OCI-LY3 (cell line): ENCODE results near the gene FSTL4.

Experiments used
- H2AFZ ChIP-seq: fragments of 200-600, 300-600 bp; shearing (Covaris generic); 2 replicates; pipeline ENCODE4 v1.6.0; 2014; ENCODE audit warnings: antibody characterized with exemption, low read depth, low read length
- H3K27ac ChIP-seq: fragments of 200-600, 300-600 bp; sonication (generic); 2 replicates; pipeline ENCODE4 v1.5.1; 2014; ENCODE audit warnings: mild to moderate bottlenecking, low read length, moderate library complexity, mixed read lengths
- H3K27me3 ChIP-seq: fragments of 200-600, 300-600 bp; sonication (generic); 2 replicates; pipeline ENCODE4 v1.6.1; 2014; ENCODE audit warnings: low read depth, low read length, mixed read lengths
- H3K36me3 ChIP-seq: fragments of 200-600, 300-600 bp; sonication (generic); replicated peaks from 2 replicates; pipeline ENCODE3; 2014; ENCODE audit warnings: low read depth, low read length, mixed read lengths
- H3K4me1 ChIP-seq: fragments of 300-600, 200-600 bp; sonication (generic); 2 replicates; pipeline ENCODE4 v1.6.1; 2014; ENCODE audit warnings: low read length, mixed read lengths
- H3K4me2 ChIP-seq: fragments of 200-600, 300-600 bp; sonication (generic); 2 replicates; pipeline ENCODE4 v1.6.1; 2014; ENCODE audit warnings: low read length, mixed read lengths
- H3K4me3 ChIP-seq: fragments of 300-600, 200-600 bp; sonication (generic); 2 replicates; pipeline ENCODE4 v1.5.1; 2014; ENCODE audit warnings: antibody characterized with exemption, mild to moderate bottlenecking, low read length, moderate library complexity
- H3K79me2 ChIP-seq: fragments of 300-600, 200-600 bp; shearing (Covaris generic); 2 replicates; pipeline ENCODE4 v1.6.1; 2014; ENCODE audit warnings: mild to moderate bottlenecking, low read length, mixed read lengths
- H3K9ac ChIP-seq: fragments of 300-600, 200-600 bp; shearing (Covaris generic); 2 replicates; pipeline ENCODE4 v1.6.0; 2014; ENCODE audit warnings: mild to moderate bottlenecking, low read length, moderate library complexity
- H3K9me3 ChIP-seq: fragments of 200-600, 300-600 bp; shearing (Covaris generic); 2 replicates; pipeline ENCODE4 v1.6.1; 2014; ENCODE audit warnings: low read length, mixed read lengths; ENCODE audit not compliant: insufficient read depth
- H4K20me1 ChIP-seq: fragments of 200-600, 300-600 bp; sonication (generic); 2 replicates; pipeline ENCODE4 v1.6.1; 2016; ENCODE audit warnings: low read length, mixed read lengths; ENCODE audit not compliant: insufficient read depth
- EZH2phosphoT487 ChIP-seq: fragments of 200-600 bp; shearing (Covaris generic); IDR thresholded peaks from 2 replicates; pipeline ENCODE4 v1.6.1; 2018; ENCODE audit warnings: antibody characterized with exemption, mixed run types, low read depth
- TF ChIP-seq, protein P1 (sequence below): fragments of 200-600, 300-600 bp; sonication (generic); IDR thresholded peaks from 2 replicates; pipeline ENCODE4 v1.5.1; 2014; ENCODE audit warnings: antibody characterized with exemption, low read length, low read depth

Gene FSTL4

GRCh38 chr5:133387621-133388020, 224.7 kb downstream of the FSTL4 start:
- Histone ChIP-seq H3K36me3 (no peaks in the 10 kb centered on the region), H3K4me2 (no peak overlapping the region)
- no peak for TF ChIP-seq EZH2phosphoT487
- TF ChIP-seq, protein P1, sequence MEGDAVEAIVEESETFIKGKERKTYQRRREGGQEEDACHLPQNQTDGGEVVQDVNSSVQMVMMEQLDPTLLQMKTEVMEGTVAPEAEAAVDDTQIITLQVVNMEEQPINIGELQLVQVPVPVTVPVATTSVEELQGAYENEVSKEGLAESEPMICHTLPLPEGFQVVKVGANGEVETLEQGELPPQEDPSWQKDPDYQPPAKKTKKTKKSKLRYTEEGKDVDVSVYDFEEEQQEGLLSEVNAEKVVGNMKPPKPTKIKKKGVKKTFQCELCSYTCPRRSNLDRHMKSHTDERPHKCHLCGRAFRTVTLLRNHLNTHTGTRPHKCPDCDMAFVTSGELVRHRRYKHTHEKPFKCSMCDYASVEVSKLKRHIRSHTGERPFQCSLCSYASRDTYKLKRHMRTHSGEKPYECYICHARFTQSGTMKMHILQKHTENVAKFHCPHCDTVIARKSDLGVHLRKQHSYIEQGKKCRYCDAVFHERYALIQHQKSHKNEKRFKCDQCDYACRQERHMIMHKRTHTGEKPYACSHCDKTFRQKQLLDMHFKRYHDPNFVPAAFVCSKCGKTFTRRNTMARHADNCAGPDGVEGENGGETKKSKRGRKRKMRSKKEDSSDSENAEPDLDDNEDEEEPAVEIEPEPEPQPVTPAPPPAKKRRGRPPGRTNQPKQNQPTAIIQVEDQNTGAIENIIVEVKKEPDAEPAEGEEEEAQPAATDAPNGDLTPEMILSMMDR = no peak

DNA sequence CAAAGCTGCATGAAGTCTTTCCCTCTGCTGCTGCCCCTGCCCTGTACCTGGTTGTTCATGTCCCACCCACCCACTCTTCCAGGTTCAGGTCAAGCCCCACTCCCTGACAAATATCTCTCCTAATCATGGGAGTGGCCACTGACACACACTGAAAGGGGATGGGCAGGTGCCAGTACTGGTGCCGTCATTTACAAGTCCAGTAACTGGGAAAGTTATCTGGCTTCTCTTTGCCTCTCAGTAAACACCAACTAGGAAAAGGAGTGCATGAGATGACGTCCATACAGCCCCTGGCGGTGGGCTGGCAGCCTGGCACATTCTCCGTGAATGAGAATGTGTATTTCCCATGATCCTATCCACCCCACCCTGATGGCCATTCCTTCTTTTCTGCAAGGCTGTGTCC, 225.2 kb downstream of the FSTL4 start:
- no peaks in the 10 kb centered on the region for H3K36me3 ChIP-seq
- no peaks in the 10 kb centered on the region for H3K4me1 ChIP-seq
- H3K27me3 ChIP-seq = no peaks in the 10 kb centered on the region
- no peaks in the 10 kb centered on the region for H4K20me1 ChIP-seq
- TF ChIP-seq EZH2phosphoT487 = no peak
- no peak overlapping the region for H2AFZ ChIP-seq
- H3K79me2 ChIP-seq = no peaks in the 10 kb centered on the region
- no peak overlapping the region for H3K27ac ChIP-seq
- no peak overlapping the region for H3K9ac ChIP-seq
- H3K4me3 ChIP-seq = no peak overlapping the region
- H3K9me3 ChIP-seq = no peaks in the 10 kb centered on the region
- H3K4me2 ChIP-seq = no peak overlapping the region

More at GRCh38 chr5:133387621-133388020, 224.7 kb downstream of the FSTL4 start:
- Histone ChIP-seq H3K79me2 (no peaks in the 10 kb centered on the region), H4K20me1 (no peaks in the 10 kb centered on the region), H3K9ac (no peak overlapping the region), H2AFZ (no peak overlapping the region), H3K27me3 (no peaks in the 10 kb centered on the region), H3K4me3 (no peak overlapping the region), H3K4me1 (no peaks in the 10 kb centered on the region), H3K27ac (no peak overlapping the region), H3K9me3 (no peaks in the 10 kb centered on the region)

DNA sequence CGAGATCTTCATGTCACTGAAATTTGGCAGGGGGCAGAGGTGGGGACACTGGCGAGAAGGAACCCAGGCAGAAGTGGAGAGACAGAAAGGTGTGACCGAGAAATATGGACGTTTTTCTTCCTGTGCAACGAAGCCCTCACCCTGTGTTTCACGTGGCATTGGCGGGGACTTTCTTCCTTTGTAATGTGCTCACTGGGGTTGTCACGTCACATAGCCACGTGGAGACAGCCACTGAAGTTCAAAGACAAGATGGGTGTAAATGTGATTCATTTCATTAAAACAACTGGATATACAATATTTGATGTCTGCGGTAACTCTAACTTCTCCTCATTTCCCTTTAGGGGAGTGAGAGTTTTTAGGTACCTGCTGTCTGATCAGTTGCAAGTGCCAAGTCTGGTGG, 225.7 kb downstream of the FSTL4 start:
- Histone ChIP-seq H3K9ac (no peak overlapping the region), H2AFZ (no peak overlapping the region), H3K27me3 (no peaks in the 10 kb centered on the region), H3K4me3 (no peak overlapping the region), H3K79me2 (no peaks in the 10 kb centered on the region), H3K4me1 (no peaks in the 10 kb centered on the region), H3K36me3 (no peaks in the 10 kb centered on the region), H3K4me2 (no peak overlapping the region), H4K20me1 (no peaks in the 10 kb centered on the region), H3K27ac (no peak overlapping the region), H3K9me3 (no peaks in the 10 kb centered on the region)
- TF ChIP-seq, protein P1 = no peak
- TF ChIP-seq EZH2phosphoT487 = no peak

DNA sequence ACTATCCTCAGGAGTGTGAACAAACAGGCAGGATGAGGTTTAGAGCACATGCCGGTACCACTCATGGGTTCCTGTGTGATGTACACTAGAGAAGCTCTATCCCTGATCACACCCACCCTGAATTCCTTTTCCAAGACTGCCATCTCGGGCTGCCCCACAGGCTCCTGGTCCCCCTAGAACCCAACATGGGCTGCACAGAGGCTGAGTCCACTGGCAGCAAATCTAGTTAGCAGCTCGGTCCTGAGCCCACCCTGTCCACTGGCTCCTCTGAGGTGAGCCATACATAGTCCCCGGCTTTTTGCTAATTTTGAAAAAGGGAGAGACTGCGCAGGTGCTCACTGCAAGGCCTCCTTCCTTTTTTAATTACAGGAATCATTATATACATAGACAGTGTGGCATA, 227.0 kb downstream of the FSTL4 start:
- H3K4me2 ChIP-seq = no peak overlapping the region
- no peak for TF ChIP-seq EZH2phosphoT487
- TF ChIP-seq, protein P1 = no peak
- no peaks in the 10 kb centered on the region for H3K36me3 ChIP-seq
- H3K9ac ChIP-seq = no peak overlapping the region
- H3K27ac ChIP-seq = no peak overlapping the region
- H3K79me2 ChIP-seq = no peaks in the 10 kb centered on the region
- no peaks in the 10 kb centered on the region for H3K27me3 ChIP-seq
- no peak overlapping the region for H3K4me3 ChIP-seq
- H3K4me1 ChIP-seq = no peaks in the 10 kb centered on the region
- no peaks in the 10 kb centered on the region for H4K20me1 ChIP-seq
- H3K9me3 ChIP-seq = no peaks in the 10 kb centered on the region
- no peak overlapping the region for H2AFZ ChIP-seq

DNA sequence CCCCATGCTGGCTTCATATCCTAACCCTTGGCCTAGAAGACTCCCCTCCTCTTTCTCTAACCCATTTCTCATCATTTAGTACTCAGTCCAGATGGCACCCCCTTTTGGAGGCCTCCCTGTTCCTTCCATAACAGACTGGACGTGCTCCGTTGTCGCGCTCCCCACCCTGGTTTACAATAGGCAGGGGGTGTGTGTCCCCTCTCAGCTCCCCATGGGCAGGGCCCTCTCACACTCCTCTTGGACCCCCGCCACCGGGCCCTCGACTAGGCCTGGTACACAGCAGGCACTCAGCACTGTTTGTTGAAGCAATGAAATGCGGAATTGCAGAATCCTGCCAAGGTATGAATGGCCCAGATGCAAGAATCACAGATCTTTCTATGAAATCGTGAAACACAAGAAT, 227.4 kb downstream of the FSTL4 start:
- no peak overlapping the region for H3K27ac ChIP-seq
- H3K4me3 ChIP-seq = no peak overlapping the region
- H3K4me2 ChIP-seq = no peak overlapping the region
- no peaks in the 10 kb centered on the region for H4K20me1 ChIP-seq
- no peaks in the 10 kb centered on the region for H3K4me1 ChIP-seq
- no peaks in the 10 kb centered on the region for H3K9me3 ChIP-seq
- H2AFZ ChIP-seq = no peak overlapping the region
- no peak for TF ChIP-seq EZH2phosphoT487
- TF ChIP-seq, protein P1 = no peak
- no peak overlapping the region for H3K9ac ChIP-seq
- H3K27me3 ChIP-seq = no peaks in the 10 kb centered on the region
- H3K36me3 ChIP-seq = no peaks in the 10 kb centered on the region
- H3K79me2 ChIP-seq = no peaks in the 10 kb centered on the region
